ENCODE data around the gene TRAF3IP3.

GRCh38 chr1:209723756-209724693, 31.8 kb upstream of the TRAF3IP3 start:
- TF ChIP-seq CTCF (IDR thresholded peaks at IDR 0.05) (no peak), POLR2AphosphoS5 (IDR thresholded peaks at IDR 0.05) (no peak)
